ENCODE data around the gene MYBPC1. TPM values are rescaled to one million over a fixed set of nuclear protein-coding genes. Genes with fewer than 3 reads are reported as not detected.

The MYBPC1 gene
- total RNA-seq, 6 experiments from 2014 or later, result 0.07 to 6.3 (median 0.66) TPM; not detected in 1

DNA sequence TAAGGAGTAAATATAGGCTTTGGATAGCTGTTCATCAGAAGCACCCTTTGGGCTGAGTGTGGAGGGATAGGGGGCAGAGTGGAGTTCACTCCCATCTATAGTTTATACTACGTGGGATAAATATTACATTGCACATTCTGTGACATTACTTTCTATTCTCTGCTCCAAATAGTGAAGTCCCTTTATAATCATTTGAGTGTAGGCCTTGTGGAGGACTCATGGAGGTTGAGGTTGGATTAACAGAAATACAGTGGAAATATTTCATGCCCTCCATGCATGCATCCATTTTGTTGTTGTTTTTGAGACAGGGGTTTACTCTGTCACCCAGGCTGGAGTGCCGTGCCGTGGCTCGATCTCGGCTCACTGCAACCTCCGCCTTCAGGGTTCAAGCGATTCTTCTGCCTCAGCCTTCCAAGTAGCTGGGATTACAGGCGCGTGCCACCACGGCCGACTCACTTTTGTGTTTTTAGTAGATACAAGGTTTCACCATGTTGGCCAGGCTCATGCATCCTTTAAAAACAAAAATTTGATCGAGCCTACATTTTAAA lies 104.1 kb downstream of the MYBPC1 start:
- Histone ChIP-seq H3K36me3 (no peaks in the 10 kb centered on the region), H3K27ac (peak overlapping the region; percentile 91 to 94 (median 94)), H3K27me3 (no peaks in the 10 kb centered on the region), H3K9me3 (no peaks in the 10 kb centered on the region), H3K4me1 (peaks cover 0 to 55% (median 6%) of the 10 kb centered on the region in 4 donors), H3K4me3 (peak overlapping the region; percentile 79 to 87 (median 84))
- TF ChIP-seq POLR2A (IDR thresholded peaks at IDR 0.05) (no peak), CTCF (IDR thresholded peaks at IDR 0.05) (peak in 1 of 4 donors; percentile 20)
- peak in 3 of 4 donors; percentile 5 to 23 (median 12) for ATAC-seq
- intact Hi-C loops (cut with DNase I), result no loop called here
- WGBS (ENCODE audit: insufficient coverage, low coverage, low lambda C conversion rate, missing lambda C conversion rate), result 34% methylated on average over 7 of the region's 12 CpGs
- DNase-seq, result no peak

DNA sequence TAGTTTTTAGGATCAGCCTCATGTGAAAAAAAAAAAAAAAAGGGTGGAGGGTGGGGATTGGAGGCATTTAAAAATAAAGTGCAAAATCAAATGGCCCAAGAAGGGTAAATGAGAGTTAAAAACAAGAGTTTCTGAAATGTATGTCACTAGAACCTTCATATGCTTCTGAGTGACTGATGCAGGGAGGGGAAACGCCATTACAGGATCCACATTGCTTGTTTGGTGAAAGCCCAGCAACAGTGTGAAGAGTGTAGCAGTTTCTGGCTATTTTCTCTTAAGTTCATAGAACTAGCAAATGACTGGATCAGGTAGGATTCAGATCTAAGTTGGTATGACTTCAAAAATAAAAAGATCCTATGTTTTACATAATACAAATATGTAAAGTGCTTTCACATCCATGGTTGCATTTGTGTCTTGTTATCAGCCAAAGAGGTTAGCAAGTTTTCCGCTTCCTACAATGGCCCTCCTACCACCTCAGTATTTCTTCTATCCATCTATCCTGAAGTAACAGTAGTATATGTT lies 105.6 kb downstream of the MYBPC1 start:
- no peak for ATAC-seq
- peaks cover 0 to 56% (median 6%) of the 10 kb centered on the region in 4 donors for H3K4me1 ChIP-seq
- H3K9me3 ChIP-seq, result no peaks in the 10 kb centered on the region
- no peaks in the 10 kb centered on the region for H3K27me3 ChIP-seq
- intact Hi-C loops (cut with DNase I), result no loop called here
- no peak overlapping the region for H3K27ac ChIP-seq
- no peak for TF ChIP-seq POLR2A (IDR thresholded peaks at IDR 0.05)
- no peak for TF ChIP-seq CTCF (IDR thresholded peaks at IDR 0.05)
- H3K4me3 ChIP-seq, result no peak overlapping the region
- 63% methylated on average over 2 of the region's 2 CpGs for WGBS (ENCODE audit: insufficient coverage, low coverage, low lambda C conversion rate, missing lambda C conversion rate)
- DNase-seq, result no peak
- H3K36me3 ChIP-seq, result no peaks in the 10 kb centered on the region

- H3K4me3 ChIP-seq, result no peak overlapping the region
- 72% methylated on average over 2 of the region's 3 CpGs for WGBS (ENCODE audit: insufficient coverage, low coverage, low lambda C conversion rate, missing lambda C conversion rate)
- TF ChIP-seq CTCF (IDR thresholded peaks at IDR 0.05) (no peak), POLR2A (IDR thresholded peaks at IDR 0.05) (no peak)
- no peaks in the 10 kb centered on the region for H3K27me3 ChIP-seq
- intact Hi-C loops (cut with DNase I), result no loop called here
- no peaks in the 10 kb centered on the region for H3K9me3 ChIP-seq
- H3K36me3 ChIP-seq, result no peaks in the 10 kb centered on the region
- no peak for ATAC-seq
- H3K4me1 ChIP-seq, result peaks cover 0 to 57% (median 2%) of the 10 kb centered on the region in 4 donors
- H3K27ac ChIP-seq, result no peak overlapping the region
- DNase-seq, result no peak
Observed at GRCh38 chr12:101703487-101703886, 108.7 kb downstream of the MYBPC1 start.

- Histone ChIP-seq H3K27me3 (no peaks in the 10 kb centered on the region), H3K27ac (no peak overlapping the region), H3K4me1 (peaks cover 0 to 64% (median 0%) of the 10 kb centered on the region in 4 donors), H3K9me3 (no peaks in the 10 kb centered on the region), H3K4me3 (no peak overlapping the region), H3K36me3 (no peaks in the 10 kb centered on the region)
- no peak for ATAC-seq
- 100% methylated on average over 1 of the region's 1 CpG for WGBS (ENCODE audit: insufficient coverage, low coverage, low lambda C conversion rate, missing lambda C conversion rate)
- DNase-seq, result no peak
- intact Hi-C loops (cut with DNase I), result no loop called here
- TF ChIP-seq CTCF (IDR thresholded peaks at IDR 0.05), result no peak
- TF ChIP-seq POLR2A (IDR thresholded peaks at IDR 0.05), result no peak
Observed at GRCh38 chr12:101706403-101706802, 111.6 kb downstream of the MYBPC1 start.
